B cell (primary cell): ENCODE measurements around the gene PDLIM4. TPM values are rescaled to one million over a fixed set of nuclear protein-coding genes. Genes with fewer than 3 reads are reported as not detected.

Experiments
- ATAC-seq: fragments of 200-7000 bp; cut with Tn5 transposase; one replicate; pipeline ENCODE4 v1.10.0; 2021; ENCODE audit warnings: low read depth, mild to moderate bottlenecking, moderate number of reproducible peaks, moderate library complexity
- CTCF ChIA-PET: fragments of 350-600 bp; sonication (Branson Sonifier 250); formaldehyde crosslinking; loops from one replicate; lab custom pipeline; 2021; ENCODE audit warnings: antibody characterized with exemption, inconsistent platforms; lab: Charles Lee
- POLR2A ChIA-PET: fragments of 350-600 bp; sonication (Branson Sonifier 250); formaldehyde crosslinking; loops from one replicate; lab custom pipeline; 2021; ENCODE audit warnings: antibody characterized with exemption; lab: Charles Lee
- DNase-seq: peaks from one replicate; pipeline ENCODE4 v3.0.0; 2013
- H2AFZ ChIP-seq: 2 replicates; pipeline ENCODE4 v1.6.1; 2012; ENCODE audit warnings: mild to moderate bottlenecking, low read depth, low read length; ENCODE audit not compliant: insufficient read depth, poor library complexity, severe bottlenecking
- H3K27ac ChIP-seq, 2 donors: 1 replicate in 1 of 2; 2 replicates in 1 of 2; pipeline ENCODE4 v1.5.1; 2012 to 2013; ENCODE audit warnings: low read length in 2 of 2, mild to moderate bottlenecking in 2 of 2, moderate library complexity in 1 of 2
- H3K27me3 ChIP-seq, 4 experiments: fragments of 200-600 bp in 1 of 4; sonication (generic) in 1 of 4; replicated peaks in 1 of 4; 1 replicate in 2 of 4; 2 replicates in 2 of 4; pipeline versions ENCODE4 v1.6.1 to v1.7.0; 2013 to 2016; ENCODE audit warnings: low read length in 3 of 4, mild to moderate bottlenecking in 2 of 4, mixed read lengths in 1 of 4, moderate library complexity in 1 of 4; ENCODE audit not compliant: insufficient read depth in 4 of 4, control insufficient read depth in 3 of 4; ENCODE audit errors: control extremely low read depth in 1 of 4
- H3K36me3 ChIP-seq, 2 experiments: replicated peaks in 1 of 2; 1 replicate in 1 of 2; 2 replicates in 1 of 2; pipeline versions ENCODE4 v1.6.1 to v1.7.1; 2013; ENCODE audit warnings: low read length in 1 of 2; ENCODE audit not compliant: insufficient read depth in 2 of 2, control insufficient read depth in 1 of 2; ENCODE audit errors: control extremely low read depth in 1 of 2, extremely low read depth in 1 of 2
- H3K4me1 ChIP-seq, 2 donors: fragments of 200-600 bp in 1 of 2; sonication (generic) in 1 of 2; 1 replicate in 1 of 2; 2 replicates in 1 of 2; pipeline versions ENCODE4 v1.5.1 to v1.6.1; 2013 to 2017; ENCODE audit warnings: low read length in 2 of 2; ENCODE audit not compliant: control insufficient read depth in 2 of 2, insufficient read depth in 2 of 2
- H3K4me2 ChIP-seq: replicated peaks from 2 replicates; pipeline ENCODE3; 2012; ENCODE audit warnings: mild to moderate bottlenecking, low read depth, low read length; ENCODE audit not compliant: poor library complexity, severe bottlenecking
- H3K4me3 ChIP-seq, 5 experiments: fragments of 200-600 bp in 1 of 5; sonication (generic) in 1 of 5; 1 replicate in 3 of 5; 2 replicates in 2 of 5; pipeline versions ENCODE4 v1.5.1 to v1.7.0; 2011 to 2016; ENCODE audit warnings: low read length in 4 of 5, mild to moderate bottlenecking in 4 of 5, low read depth in 2 of 5, control low read depth in 1 of 5, moderate library complexity in 1 of 5; ENCODE audit not compliant: insufficient read depth in 1 of 5; ENCODE audit errors: control extremely low read depth in 1 of 5, extremely low read depth in 1 of 5
- H3K79me2 ChIP-seq: fragments of 200-600 bp; sonication (generic); one replicate; pipeline ENCODE4 v1.6.0; 2016; ENCODE audit warnings: low read length; ENCODE audit not compliant: control insufficient read depth, insufficient read depth
- H3K9ac ChIP-seq: fragments of 200-600 bp; sonication (generic); 2 replicates; pipeline ENCODE4 v1.6.1; 2017; ENCODE audit warnings: mild to moderate bottlenecking, low read length, moderate library complexity
- H3K9me3 ChIP-seq, 3 donors: one replicate each; pipeline versions ENCODE4 v1.6.1 to v1.7.1; 2013; ENCODE audit warnings: low read length in 2 of 3; ENCODE audit not compliant: control insufficient read depth in 2 of 3, insufficient read depth in 1 of 3; ENCODE audit errors: control extremely low read depth in 1 of 3
- H4K20me1 ChIP-seq: 2 replicates; pipeline ENCODE4 v1.6.0; 2012; ENCODE audit warnings: mild to moderate bottlenecking, low read length; ENCODE audit not compliant: insufficient read depth, control insufficient read depth, poor library complexity, severe bottlenecking
- H3K27ac Mint-ChIP-seq: one replicate; pipeline ENCODE4 v1.8.0; 2021; ENCODE audit warnings: mixed read lengths
- H3K27me3 Mint-ChIP-seq: one replicate; pipeline ENCODE4 v1.8.0; 2021; ENCODE audit warnings: mixed read lengths
- H3K4me1 Mint-ChIP-seq: one replicate; pipeline ENCODE4 v1.8.0; 2021; ENCODE audit warnings: mixed read lengths
- H3K4me3 Mint-ChIP-seq: one replicate; pipeline ENCODE4 v1.8.0; 2021; ENCODE audit warnings: mixed read lengths
- H3K9me3 Mint-ChIP-seq: one replicate; pipeline ENCODE4 v1.8.0; 2022; ENCODE audit warnings: mixed read lengths; ENCODE audit not compliant: insufficient read depth
- EZH2 ChIP-seq: IDR thresholded peaks from 2 replicates; pipeline ENCODE4 v1.6.1; 2012; ENCODE audit warnings: borderline replicate concordance, low read depth, mild to moderate bottlenecking, moderate library complexity, low read length; ENCODE audit not compliant: insufficient read depth, poor library complexity, severe bottlenecking
- WGBS: methylation state at CpG from one replicate; pipeline ENCODE4 v1.1.5; 2013; ENCODE audit warnings: missing lambda C conversion rate; ENCODE audit not compliant: insufficient coverage; 5-methylcytosine and 5-hydroxymethylcytosine counted together
- intact Hi-C: fragments of 100-400 bp; cut with micrococcal nuclease; formaldehyde crosslinking; loops from one replicate; pipeline ENCODE4 v1.10.0; 2022
- polyA plus RNA-seq: library from polyadenylated mRNA; depleted of rRNA; stranded (reverse); fragments of >200 nt; gene quantifications from 2 replicates; pipeline ENCODE4 v1.2.3, GENCODE V29; 2012
- total RNA-seq, 2 donors: library from RNA; stranded (reverse); fragments of 120-200 nt in 1 of 2; gene quantifications; 1 replicate in 1 of 2; 2 replicates in 1 of 2; pipeline versions ENCODE4 v1.2.3 to v1.2.4, GENCODE V29; 2013 to 2022
- TF ChIP-seq, protein P1 (sequence below): fragments of 200-600 bp; IDR thresholded peaks from one replicate; pipeline ENCODE4 v1.8.0; 2022; ENCODE audit warnings: antibody characterized with exemption, mild to moderate bottlenecking

The PDLIM4 gene
- total and polyA plus RNA-seq, 2 donors (not counting 1 experiment from before 2014, with no cell fraction given): not detected

DNA sequence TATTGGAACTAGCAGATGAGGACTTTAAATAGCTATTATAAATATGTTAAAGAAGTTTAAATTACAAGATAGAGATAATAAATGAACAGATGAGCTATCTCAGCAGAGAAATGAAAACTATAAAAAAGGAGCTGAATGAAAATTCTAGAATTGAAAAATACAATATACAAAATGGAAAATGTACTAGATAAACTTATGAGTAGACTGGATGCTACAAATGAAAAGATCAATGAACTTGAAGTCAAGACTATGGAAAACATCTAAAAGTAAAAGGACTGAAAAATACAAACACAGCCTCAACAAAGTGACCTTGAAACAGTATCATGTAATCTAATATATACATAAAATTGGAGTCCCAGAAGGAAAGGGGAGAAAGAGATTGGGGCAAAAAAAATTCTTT lies 10.7 kb upstream of the PDLIM4 start:
- ATAC-seq (no peak), DNase-seq (no peak)
- Mint-ChIP-seq H3K4me1 (no peaks in the 10 kb centered on the region), H3K4me3 (no peak overlapping the region), H3K9me3 (peaks cover 13% of the 10 kb centered on the region), H3K27me3 (peaks cover 4% of the 10 kb centered on the region), H3K27ac (no peak overlapping the region)
- TF ChIP-seq, protein P1, sequence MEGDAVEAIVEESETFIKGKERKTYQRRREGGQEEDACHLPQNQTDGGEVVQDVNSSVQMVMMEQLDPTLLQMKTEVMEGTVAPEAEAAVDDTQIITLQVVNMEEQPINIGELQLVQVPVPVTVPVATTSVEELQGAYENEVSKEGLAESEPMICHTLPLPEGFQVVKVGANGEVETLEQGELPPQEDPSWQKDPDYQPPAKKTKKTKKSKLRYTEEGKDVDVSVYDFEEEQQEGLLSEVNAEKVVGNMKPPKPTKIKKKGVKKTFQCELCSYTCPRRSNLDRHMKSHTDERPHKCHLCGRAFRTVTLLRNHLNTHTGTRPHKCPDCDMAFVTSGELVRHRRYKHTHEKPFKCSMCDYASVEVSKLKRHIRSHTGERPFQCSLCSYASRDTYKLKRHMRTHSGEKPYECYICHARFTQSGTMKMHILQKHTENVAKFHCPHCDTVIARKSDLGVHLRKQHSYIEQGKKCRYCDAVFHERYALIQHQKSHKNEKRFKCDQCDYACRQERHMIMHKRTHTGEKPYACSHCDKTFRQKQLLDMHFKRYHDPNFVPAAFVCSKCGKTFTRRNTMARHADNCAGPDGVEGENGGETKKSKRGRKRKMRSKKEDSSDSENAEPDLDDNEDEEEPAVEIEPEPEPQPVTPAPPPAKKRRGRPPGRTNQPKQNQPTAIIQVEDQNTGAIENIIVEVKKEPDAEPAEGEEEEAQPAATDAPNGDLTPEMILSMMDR: no peak
- TF ChIP-seq EZH2: no peak
- no peak overlapping the region for H3K4me3 ChIP-seq
- H3K27ac ChIP-seq: no peak overlapping the region
- H3K27me3 ChIP-seq: peaks cover 0 to 6% (median 2%) of the 10 kb centered on the region in 4 experiments
- intact Hi-C loops: no loop called here
- no peaks in the 10 kb centered on the region for H4K20me1 ChIP-seq
- no peak overlapping the region for H3K4me2 ChIP-seq
- no peaks in the 10 kb centered on the region for H3K4me1 ChIP-seq
- H3K79me2 ChIP-seq: no peaks in the 10 kb centered on the region
- peaks cover 0 to 31% (median 31%) of the 10 kb centered on the region in 3 donors for H3K9me3 ChIP-seq
- POLR2A ChIA-PET: no interaction called here
- H3K36me3 ChIP-seq: no peaks in the 10 kb centered on the region
- H2AFZ ChIP-seq: no peak overlapping the region
- CTCF ChIA-PET: no interaction called here
- H3K9ac ChIP-seq: no peak overlapping the region

DNA sequence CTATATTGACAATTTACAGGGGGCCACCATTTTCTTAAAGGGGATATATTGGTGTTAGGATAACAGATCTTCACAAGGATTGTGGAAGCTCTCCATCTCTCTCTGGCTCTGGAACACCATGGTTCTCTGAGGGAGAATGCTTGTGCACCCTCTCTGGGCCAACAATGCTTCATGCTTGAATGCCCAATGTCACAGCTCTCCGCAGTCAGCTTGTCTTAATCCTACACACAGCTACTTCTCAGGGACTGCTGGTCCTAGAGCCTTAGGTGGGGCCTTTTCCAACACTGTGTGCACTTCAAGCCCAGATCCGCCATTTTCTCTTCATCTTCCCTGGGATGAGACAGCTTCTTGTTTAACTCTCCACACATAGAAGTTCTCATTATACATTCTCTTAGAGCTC lies 6.9 kb upstream of the PDLIM4 start:
- ChIA-PET POLR2A (no interaction called here), CTCF (interaction anchor here (1.2 to 1.4 kb wide), 2 partner anchors 9 to 12 kb away, joined by 3 to 15 read pairs; no protein-coding TSS in a partner anchor)
- TF ChIP-seq, protein P1: no peak
- no peak for TF ChIP-seq EZH2
- Histone ChIP-seq H3K27me3 (peaks cover 0 to 3% (median 0%) of the 10 kb centered on the region in 4 experiments), H3K4me2 (no peak overlapping the region), H3K36me3 (no peaks in the 10 kb centered on the region), H3K9me3 (peaks cover 0 to 17% (median 16%) of the 10 kb centered on the region in 3 donors), H3K9ac (no peak overlapping the region), H3K4me3 (no peak overlapping the region), H4K20me1 (no peaks in the 10 kb centered on the region), H3K79me2 (no peaks in the 10 kb centered on the region), H2AFZ (no peak overlapping the region), H3K4me1 (no peaks in the 10 kb centered on the region), H3K27ac (no peak overlapping the region)
- WGBS: 94% methylated on average over 2 of the region's 2 CpGs
- intact Hi-C loops: no loop called here
- no peaks in the 10 kb centered on the region for H3K4me1 Mint-ChIP-seq
- H3K27me3 Mint-ChIP-seq: peaks cover 9% of the 10 kb centered on the region
- ATAC-seq: no peak
- no peak overlapping the region for H3K27ac Mint-ChIP-seq
- no peak overlapping the region for H3K4me3 Mint-ChIP-seq
- DNase-seq: no peak
- H3K9me3 Mint-ChIP-seq: peaks cover 9% of the 10 kb centered on the region
